T47D (cell line): ENCODE measurements around the gene APOBEC2.

Experiments used
- DNase-seq, 2 experiments: peaks; one replicate each; pipeline versions ENCODE4 v3.0.0 to v3.0.0-alpha.2; 2011 to 2012; ENCODE audit warnings: low read depth in 1 of 2, low spot score in 1 of 2
- JUND ChIP-seq: IDR thresholded peaks from 2 replicates; pipeline ENCODE4 v1.6.1; 2012; ENCODE audit warnings: low read depth
- in situ Hi-C: cut with HindIII; loops from 2 replicates; pipeline ENCODE4 v1.10.0; 2016; ENCODE audit warnings: low sequenced_read_pairs, low pct_unique_long_range_greater_than_20kb

APOBEC2 gene

DNA sequence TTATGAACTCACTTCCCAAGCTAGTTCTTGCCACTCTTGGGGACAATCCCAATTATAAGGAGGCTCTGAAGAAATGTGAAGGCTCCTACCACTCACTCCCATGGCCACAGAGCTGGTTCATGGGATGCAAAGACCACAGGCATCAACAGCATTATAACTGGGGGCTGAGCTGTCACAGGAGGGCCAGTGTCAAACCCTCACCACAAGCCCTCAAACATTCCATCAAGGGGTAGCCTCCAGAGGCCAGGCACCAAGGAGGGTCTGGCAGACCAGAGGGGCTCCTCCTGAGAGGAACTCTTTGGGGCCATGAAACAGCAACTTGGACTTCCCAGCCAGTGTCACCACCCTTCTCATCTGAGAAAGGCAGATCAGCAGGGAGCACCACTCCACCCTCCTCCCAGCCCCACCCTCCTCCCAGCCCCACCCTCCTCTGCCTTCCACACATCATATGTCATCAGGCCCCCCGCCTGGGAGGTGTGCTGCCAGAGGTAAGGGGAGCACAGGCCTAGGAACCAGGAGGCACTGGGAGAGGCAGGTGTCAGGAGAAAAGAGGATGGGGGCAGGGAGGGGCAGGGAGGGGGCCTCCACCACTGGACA, 12.0 kb upstream of the APOBEC2 start:
- no peak for DNase-seq
- in situ Hi-C loops = no loop called here
- no peak for TF ChIP-seq JUND

DNA sequence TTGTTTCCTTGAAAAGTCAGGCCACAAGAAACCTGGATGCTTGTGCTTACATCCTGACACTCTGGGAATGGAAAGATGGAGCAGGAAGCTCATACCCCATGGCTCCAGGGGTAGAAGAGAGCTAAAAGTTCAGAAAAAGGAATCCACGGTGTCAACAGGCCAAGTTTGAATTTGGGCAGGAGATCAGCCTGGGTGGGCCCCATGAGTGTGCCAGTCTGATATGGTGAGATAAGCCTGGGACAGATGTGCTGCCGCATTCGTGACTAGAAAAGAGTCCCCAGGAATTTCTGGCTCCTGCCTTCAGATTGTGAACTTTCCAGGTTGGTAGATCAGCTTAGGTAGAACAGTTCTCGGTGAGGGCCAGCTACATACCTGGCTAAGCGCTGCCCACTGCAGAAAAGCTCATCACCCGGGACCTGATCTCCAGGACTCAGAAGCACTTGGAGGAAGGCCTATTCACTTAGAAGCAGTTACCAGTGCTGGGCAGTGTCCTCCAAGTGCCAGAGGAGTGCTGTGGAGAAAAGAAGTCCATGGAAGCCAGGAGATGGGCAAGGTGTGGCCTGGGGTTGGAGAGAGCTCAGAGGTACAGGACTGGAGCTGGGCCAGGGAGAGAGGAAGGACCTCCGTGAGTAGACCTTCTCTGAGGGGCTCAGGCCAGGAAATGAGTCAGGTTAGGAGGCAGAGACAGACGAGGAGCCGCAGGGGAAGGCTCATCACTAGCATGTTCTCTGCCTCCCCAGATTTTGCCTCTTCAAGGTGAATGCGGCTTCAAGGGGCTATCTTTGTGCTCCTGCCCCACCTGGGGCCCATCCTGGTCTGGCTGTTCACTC, 10.6 kb upstream of the APOBEC2 start, which contains the start of gene TSPO2:
Gene TSPO2, plus strand, starts transcription at position 242 of the 830 bp plus-strand sequence. Its CDS starts 519 bp downstream, at position 761.
- no peak for DNase-seq
- in situ Hi-C loops = no loop called here

DNA sequence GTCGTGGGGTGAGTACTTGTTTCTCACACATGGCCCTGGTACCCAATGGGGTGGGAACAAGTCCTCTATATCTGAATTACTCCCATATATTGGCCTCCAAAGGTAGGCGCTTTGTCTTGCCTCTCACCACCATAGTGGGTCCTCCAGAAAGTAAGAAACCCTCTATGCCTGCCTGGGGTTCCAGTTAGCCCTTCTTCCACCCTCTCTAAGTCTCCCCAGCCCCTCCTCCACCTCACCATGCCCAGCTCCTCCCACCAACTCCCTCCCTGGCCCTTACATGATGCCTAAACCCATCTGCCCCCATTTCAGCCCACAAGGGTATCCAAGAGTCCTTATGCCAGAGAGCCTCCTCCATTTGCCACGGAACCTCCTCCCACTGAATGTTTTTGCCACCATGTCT, 9.9 kb upstream of the APOBEC2 start:
- no peak for DNase-seq
- in situ Hi-C loops = no loop called here
- TF ChIP-seq JUND = no peak

More for the DNA sequence above, 10.6 kb upstream of the APOBEC2 start, which contains the start of gene TSPO2:
- TF ChIP-seq JUND = no peak

DNA sequence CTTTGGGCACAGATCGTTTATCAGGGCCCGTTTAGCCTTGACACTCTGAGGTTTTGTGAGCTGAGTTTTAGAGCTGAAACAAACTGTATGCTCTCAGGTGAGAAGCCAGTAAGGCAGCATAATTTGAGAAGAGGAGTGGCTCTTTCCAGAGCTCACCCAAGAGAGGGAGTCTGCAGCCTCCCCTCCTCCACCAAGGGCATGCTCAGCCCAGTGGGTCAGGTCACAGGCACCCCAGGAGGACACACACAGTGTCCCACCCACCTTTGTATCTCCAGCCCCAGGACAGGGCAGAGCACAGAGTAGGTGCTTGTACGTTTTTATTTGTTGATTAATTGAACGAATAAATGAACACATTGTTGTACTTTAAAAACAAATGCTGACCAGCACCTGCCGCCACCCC, 7.3 kb upstream of the APOBEC2 start:
- no peak for TF ChIP-seq JUND
- DNase-seq = no peak
- in situ Hi-C loops = no loop called here

DNA sequence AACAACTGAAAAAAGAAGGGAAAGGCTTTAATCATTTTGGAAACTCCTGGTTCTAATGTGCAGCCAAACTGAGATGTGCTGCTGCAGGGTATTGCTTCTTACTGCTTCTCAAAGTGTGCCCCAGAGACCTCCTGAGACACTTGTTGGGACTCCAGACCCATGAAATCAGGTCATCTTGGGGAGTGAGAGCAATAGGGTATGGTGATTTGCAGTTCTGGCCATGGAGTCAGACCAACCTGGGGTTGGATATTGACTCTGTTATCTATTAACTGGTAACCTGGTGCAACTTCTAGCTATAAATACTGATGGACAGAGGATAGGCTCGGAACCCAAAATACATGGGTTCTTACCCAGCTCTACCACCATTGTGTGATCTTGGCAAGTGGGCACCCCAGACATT, 6.9 kb upstream of the APOBEC2 start:
- in situ Hi-C loops = no loop called here
- TF ChIP-seq JUND = no peak
- DNase-seq = no peak

DNA sequence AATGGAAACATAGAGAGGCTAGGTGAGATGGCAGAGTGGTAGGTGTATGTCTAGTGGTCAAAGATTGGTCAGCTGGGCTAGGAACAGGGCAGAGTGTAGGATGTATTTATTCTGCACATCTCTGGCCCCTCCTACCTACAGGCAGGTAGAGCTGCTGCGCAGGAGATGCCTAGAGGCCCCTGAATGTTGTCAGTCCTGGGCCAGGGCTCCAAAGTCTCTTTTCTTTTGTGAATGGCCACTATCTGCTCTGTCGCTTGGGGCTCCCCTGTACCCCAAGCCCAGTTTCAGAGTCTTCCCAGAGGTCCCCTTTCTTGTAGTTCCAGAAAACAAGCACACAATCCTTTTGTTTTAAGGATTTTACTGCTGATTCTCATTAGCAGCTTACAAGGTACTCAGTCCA, 5.7 kb upstream of the APOBEC2 start:
- in situ Hi-C loops = no loop called here
- no peak for DNase-seq
- TF ChIP-seq JUND = no peak

DNA sequence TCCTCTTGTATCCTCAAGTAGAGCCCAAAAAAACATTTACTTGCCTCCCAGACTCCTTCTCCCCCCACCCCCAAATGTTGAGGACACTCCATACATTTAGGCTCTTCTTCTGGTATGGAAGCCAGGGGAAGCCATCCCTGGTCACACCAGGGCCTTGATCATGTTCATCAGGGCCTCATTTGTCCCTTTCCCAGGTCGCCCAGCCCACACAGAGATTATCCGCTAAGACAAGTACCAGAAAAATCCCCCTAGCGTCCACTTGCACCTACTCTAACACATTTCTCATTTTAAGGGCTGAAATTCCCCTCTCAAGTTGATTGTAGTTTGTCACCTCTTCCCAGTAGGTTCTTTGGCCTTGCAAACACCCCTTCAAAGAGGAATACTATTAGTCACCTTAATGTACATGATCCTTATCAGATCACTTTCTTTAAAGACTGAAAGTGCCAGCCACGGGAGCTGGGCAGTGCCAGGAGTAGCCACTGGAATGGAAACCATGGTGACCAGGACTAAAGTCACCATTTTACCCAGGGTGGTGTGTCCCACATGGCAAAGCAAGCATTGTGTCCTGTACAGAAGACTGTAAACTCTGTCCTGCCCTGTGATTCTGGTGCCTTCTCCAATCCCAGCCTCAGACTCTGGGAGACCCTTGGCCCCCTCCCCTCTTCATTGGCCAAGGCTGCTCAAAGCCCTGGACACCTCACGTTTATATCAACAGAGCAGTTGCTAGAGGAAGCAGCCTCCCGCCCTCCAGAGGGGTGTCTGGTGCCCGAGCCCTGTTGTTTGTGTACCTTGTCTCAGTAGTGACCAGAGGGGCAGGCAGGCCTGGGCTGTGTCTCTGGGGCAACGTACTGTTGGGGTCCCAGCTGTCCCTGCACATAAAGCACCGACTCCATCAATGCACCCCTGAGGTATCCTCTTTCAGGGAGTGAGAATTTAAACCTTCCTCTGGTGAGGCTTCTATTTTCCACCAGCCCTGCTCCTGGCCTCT, 5.0 kb upstream of the APOBEC2 start:
- in situ Hi-C loops = no loop called here
- TF ChIP-seq JUND = no peak
- no peak for DNase-seq

DNA sequence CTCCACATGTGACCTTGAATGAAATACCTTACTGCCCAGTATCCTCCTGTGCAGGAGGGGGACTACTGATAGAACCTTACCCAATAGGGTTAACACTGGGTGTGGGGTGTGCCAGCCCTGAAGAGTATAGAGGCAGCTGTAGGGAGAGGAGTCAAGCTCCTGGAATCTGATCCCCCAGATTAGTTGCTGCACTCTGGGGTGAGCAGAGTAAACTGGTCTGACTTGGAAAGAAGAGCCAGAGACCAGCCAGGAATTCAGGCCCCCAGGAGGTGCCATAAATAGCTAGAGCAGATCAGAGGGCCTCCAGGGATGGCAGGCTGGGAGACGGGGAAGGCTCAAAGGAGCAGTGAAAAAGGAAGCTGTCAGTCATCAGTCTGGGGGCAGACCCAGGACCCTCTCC, 3.5 kb upstream of the APOBEC2 start:
- in situ Hi-C loops = no loop called here
- DNase-seq = peak in 1 of 2 experiments; percentile 45

DNA sequence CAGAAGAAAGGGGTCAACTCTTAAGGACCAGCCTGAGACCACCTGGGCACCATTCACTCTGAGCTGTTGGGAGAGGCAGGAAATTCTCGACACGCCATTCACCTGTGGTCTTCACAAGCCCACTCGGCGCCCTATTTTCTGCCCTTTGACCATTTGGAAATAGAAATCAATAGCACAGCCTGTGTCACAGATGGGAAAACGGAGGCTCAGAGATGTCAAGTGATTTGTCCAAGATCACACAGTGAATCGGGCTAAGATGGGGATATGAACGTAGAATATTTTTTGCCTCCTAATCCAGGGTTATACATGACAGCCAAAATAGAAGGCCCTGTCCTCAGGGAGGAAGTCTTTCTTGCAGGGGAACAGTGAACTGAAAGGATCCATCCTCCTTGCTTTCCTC, 3.0 kb upstream of the APOBEC2 start:
- no peak for DNase-seq
- in situ Hi-C loops = no loop called here
- no peak for TF ChIP-seq JUND

More for the DNA sequence above, 3.5 kb upstream of the APOBEC2 start:
- TF ChIP-seq JUND = no peak

DNA sequence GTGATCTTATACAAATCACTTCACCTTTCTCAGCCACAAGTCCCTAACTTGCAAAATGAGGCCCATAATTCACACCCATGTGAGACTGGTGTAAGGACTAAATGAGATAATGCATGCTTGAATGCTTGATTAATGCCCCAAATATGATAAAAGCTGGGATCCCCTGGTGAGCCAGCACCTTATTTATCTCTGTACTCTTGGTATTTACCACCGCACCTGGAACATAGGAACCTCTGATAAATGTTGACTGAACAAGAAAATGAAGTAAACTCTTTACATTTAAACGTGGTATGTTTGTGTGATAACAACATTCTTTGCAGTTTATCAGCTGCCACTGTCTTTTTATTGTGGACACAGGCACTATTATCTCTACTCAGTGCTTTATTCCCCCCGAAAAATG, 2.5 kb upstream of the APOBEC2 start:
- in situ Hi-C loops = no loop called here
- TF ChIP-seq JUND = no peak
- no peak for DNase-seq

DNA sequence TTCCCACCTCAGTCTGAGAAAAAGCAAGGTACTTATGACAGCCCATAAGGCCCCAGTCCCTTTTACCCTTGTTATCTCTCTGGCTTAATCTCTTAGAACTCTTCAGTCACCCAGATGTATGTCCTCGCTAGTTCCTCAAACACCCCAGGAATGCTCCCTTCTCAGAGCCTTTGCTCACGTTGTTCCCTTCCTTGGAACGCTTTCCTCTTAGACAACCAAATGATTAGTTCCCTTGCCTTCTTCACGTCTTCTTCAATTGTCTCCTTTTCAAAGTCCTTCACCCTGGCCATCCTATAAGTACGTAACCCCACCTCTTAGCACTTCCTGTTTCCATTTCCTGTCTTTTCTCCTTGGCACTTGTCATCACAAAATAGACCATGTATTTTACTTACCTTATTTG, 1.1 kb upstream of the APOBEC2 start:
- no peak for TF ChIP-seq JUND
- in situ Hi-C loops = no loop called here
- DNase-seq = no peak

DNA sequence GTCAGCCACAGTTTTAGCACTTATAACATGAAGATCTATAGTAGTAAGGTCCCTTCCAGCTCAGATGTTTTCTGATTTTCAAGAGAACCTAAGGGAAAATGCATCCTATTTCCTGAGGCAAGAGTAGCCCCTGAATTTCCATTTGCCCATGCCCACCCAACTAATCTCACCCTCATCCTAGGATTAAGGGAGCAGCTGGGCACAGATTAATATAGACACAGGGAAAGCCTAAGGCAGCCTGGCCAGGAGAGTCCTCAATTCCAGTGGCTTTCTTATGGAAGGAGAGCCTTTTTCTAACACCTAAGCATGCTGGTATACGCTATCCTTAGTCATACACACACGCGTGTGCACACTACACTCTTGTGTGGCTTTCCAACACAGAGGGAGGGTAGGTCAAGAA, 1.5 kb downstream of the APOBEC2 start:
- in situ Hi-C loops = no loop called here
- no peak for DNase-seq
- TF ChIP-seq JUND = no peak
